Prostate gland (tissue), 1 donor: ENCODE data around the gene SELENOK.

Source experiments
- POLR2A ChIP-seq: fragments of 450-650 bp; IDR thresholded peaks from one replicate; pipeline ENCODE4 v1.6.1; 2016; ENCODE audit warnings: antibody characterized with exemption, mild to moderate bottlenecking
- POLR2AphosphoS5 ChIP-seq: sonication (generic); formaldehyde crosslinking; IDR thresholded peaks from one replicate; pipeline ENCODE4 v1.6.1; 2017; ENCODE audit warnings: antibody characterized with exemption

- TF ChIP-seq POLR2AphosphoS5 (no peak), POLR2A (no peak)
Measured at GRCh38 chr3:53892286-53892637, 603 bp upstream of the SELENOK start.
